CD4-positive, CD25-positive, alpha-beta regulatory T cell (primary cell): ENCODE measurements around the gene MYO5B. TPM values are rescaled to one million over a fixed set of nuclear protein-coding genes. Genes with fewer than 3 reads are reported as not detected.

ENCODE experiments used
- ATAC-seq, 2 donors: fragments of 150-1000 bp; cut with Tn5 transposase; one replicate each; pipeline ENCODE4 v1.10.0; 2021; ENCODE audit warnings: low read depth in 2 of 2, moderate number of reproducible peaks in 2 of 2, moderate library complexity in 1 of 2
- DNase-seq, 3 donors: peaks; one replicate each; pipeline versions ENCODE4 v3.0.0 to v3.0.0-alpha.2; 2012 to 2022; ENCODE audit warnings: mixed read lengths in 1 of 3
- H3K27ac ChIP-seq: one replicate; pipeline ENCODE4 v1.7.0; 2013; ENCODE audit warnings: mild to moderate bottlenecking, low read length; ENCODE audit not compliant: insufficient read depth, poor library complexity, severe bottlenecking
- H3K27me3 ChIP-seq: one replicate; pipeline ENCODE4 v1.7.0; 2013; ENCODE audit warnings: low read length; ENCODE audit not compliant: control insufficient read depth, insufficient read depth
- H3K36me3 ChIP-seq: one replicate; pipeline ENCODE4 v1.7.0; 2013; ENCODE audit warnings: mild to moderate bottlenecking, low read length, moderate library complexity; ENCODE audit not compliant: control insufficient read depth, insufficient read depth
- H3K4me1 ChIP-seq: 2 replicates; pipeline ENCODE4 v1.7.0; 2013; ENCODE audit warnings: mild to moderate bottlenecking, low read length; ENCODE audit not compliant: insufficient read depth, control insufficient read depth, poor library complexity, severe bottlenecking
- H3K4me3 ChIP-seq: one replicate; pipeline ENCODE4 v1.7.0; 2013; ENCODE audit warnings: low read depth, mild to moderate bottlenecking, low read length, moderate library complexity
- H3K9me3 ChIP-seq, 2 experiments: 1 replicate in 1 of 2; 2 replicates in 1 of 2; pipeline ENCODE4 v1.7.0; 2013; ENCODE audit warnings: low read length in 2 of 2, mild to moderate bottlenecking in 1 of 2, moderate library complexity in 1 of 2; ENCODE audit not compliant: control insufficient read depth in 2 of 2
- H3K27ac Mint-ChIP-seq, 3 donors: one replicate each; pipeline ENCODE4 v1.8.0; 2020 to 2022; ENCODE audit warnings: mild to moderate bottlenecking in 3 of 3, mixed read lengths in 3 of 3, moderate library complexity in 2 of 3
- H3K27me3 Mint-ChIP-seq: one replicate; pipeline ENCODE4 v1.8.0; 2022; ENCODE audit warnings: mild to moderate bottlenecking, mixed read lengths
- H3K36me3 Mint-ChIP-seq: one replicate; pipeline ENCODE4 v1.8.0; 2020; ENCODE audit warnings: mixed read lengths
- H3K4me1 Mint-ChIP-seq, 4 donors: one replicate each; pipeline ENCODE4 v1.8.0; 2020 to 2022; ENCODE audit warnings: mixed read lengths in 4 of 4, mild to moderate bottlenecking in 1 of 4
- H3K4me3 Mint-ChIP-seq, 4 donors: one replicate each; pipeline ENCODE4 v1.8.0; 2020 to 2022; ENCODE audit warnings: mild to moderate bottlenecking in 4 of 4, mixed read lengths in 4 of 4, moderate library complexity in 3 of 4
- H3K9me3 Mint-ChIP-seq, 7 donors: one replicate each; pipeline ENCODE4 v1.8.0; 2020 to 2022; ENCODE audit warnings: mixed read lengths in 7 of 7, mild to moderate bottlenecking in 3 of 7, moderate library complexity in 2 of 7
- polyA plus RNA-seq, 4 donors: library from polyadenylated mRNA; unstranded; fragments of 300-500 nt; fragmentation: Illumina TruSeq; gene quantifications; one replicate each; pipeline ENCODE4 v1.2.3, GENCODE V29; 2021
- total RNA-seq: library from RNA; stranded (reverse); gene quantifications from one replicate; pipeline ENCODE4 v1.2.3, GENCODE V29; 2022

MYO5B gene
- total and polyA plus RNA-seq, 5 donors from 2014 or later, result 0.02 to 0.03 TPM; not detected in 3

DNA sequence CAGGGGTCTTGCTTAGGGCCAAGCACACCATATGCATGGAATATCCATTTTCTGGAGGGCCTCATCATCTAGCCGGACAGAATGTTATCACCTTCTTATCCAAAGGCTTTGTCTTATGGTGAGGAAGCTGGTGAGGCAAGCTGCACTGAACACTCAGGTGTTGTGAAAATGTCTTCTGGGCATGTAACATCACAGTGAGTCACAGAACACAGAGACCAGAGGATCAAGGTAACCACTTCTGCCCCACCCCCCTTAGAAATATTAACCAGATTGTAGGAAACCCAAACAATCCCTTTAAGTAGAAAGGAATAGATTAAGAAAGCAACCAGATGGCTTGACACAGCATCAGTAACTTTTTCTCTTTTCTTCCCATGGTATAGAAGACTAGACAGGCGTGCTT, 51.1 kb downstream of the MYO5B start:
- no peaks in the 10 kb centered on the region for H3K9me3 ChIP-seq
- Mint-ChIP-seq H3K36me3 (no peaks in the 10 kb centered on the region), H3K4me1 (no peaks in the 10 kb centered on the region), H3K4me3 (no peak overlapping the region), H3K27me3 (peaks cover 11% of the 10 kb centered on the region), H3K27ac (no peak overlapping the region), H3K9me3 (peaks cover 0 to 4% (median 2%) of the 10 kb centered on the region in 7 donors)
- no peaks in the 10 kb centered on the region for H3K36me3 ChIP-seq
- ATAC-seq (no peak), DNase-seq (no peak)
- H3K4me3 ChIP-seq, result no peak overlapping the region
- H3K27me3 ChIP-seq, result no peaks in the 10 kb centered on the region
- H3K4me1 ChIP-seq, result no peaks in the 10 kb centered on the region
- H3K27ac ChIP-seq, result no peak overlapping the region

- Histone ChIP-seq H3K36me3 (no peaks in the 10 kb centered on the region), H3K4me3 (no peak overlapping the region), H3K27ac (no peak overlapping the region), H3K27me3 (no peaks in the 10 kb centered on the region), H3K9me3 (no peaks in the 10 kb centered on the region), H3K4me1 (no peaks in the 10 kb centered on the region)
- H3K4me3 Mint-ChIP-seq, result no peak overlapping the region
- H3K36me3 Mint-ChIP-seq, result no peaks in the 10 kb centered on the region
- H3K27me3 Mint-ChIP-seq, result peaks cover 11% of the 10 kb centered on the region
- H3K27ac Mint-ChIP-seq, result no peak overlapping the region
- peaks cover 0 to 4% (median 2%) of the 10 kb centered on the region in 7 donors for H3K9me3 Mint-ChIP-seq
- ATAC-seq, result no peak
- H3K4me1 Mint-ChIP-seq, result no peaks in the 10 kb centered on the region
- no peak for DNase-seq
Measured at GRCh38 chr18:50143294-50143693, 51.7 kb downstream of the MYO5B start.

- Mint-ChIP-seq H3K4me1 (no peaks in the 10 kb centered on the region), H3K36me3 (no peaks in the 10 kb centered on the region), H3K27me3 (peaks cover 11% of the 10 kb centered on the region), H3K4me3 (no peak overlapping the region), H3K27ac (no peak overlapping the region), H3K9me3 (peaks cover 0 to 4% (median 1%) of the 10 kb centered on the region in 7 donors)
- Histone ChIP-seq H3K36me3 (no peaks in the 10 kb centered on the region), H3K27me3 (no peaks in the 10 kb centered on the region), H3K9me3 (no peaks in the 10 kb centered on the region), H3K4me3 (no peak overlapping the region), H3K27ac (no peak overlapping the region), H3K4me1 (no peaks in the 10 kb centered on the region)
- no peak for ATAC-seq
- no peak for DNase-seq
Measured at GRCh38 chr18:50142441-50143120, 52.4 kb downstream of the MYO5B start.

DNA sequence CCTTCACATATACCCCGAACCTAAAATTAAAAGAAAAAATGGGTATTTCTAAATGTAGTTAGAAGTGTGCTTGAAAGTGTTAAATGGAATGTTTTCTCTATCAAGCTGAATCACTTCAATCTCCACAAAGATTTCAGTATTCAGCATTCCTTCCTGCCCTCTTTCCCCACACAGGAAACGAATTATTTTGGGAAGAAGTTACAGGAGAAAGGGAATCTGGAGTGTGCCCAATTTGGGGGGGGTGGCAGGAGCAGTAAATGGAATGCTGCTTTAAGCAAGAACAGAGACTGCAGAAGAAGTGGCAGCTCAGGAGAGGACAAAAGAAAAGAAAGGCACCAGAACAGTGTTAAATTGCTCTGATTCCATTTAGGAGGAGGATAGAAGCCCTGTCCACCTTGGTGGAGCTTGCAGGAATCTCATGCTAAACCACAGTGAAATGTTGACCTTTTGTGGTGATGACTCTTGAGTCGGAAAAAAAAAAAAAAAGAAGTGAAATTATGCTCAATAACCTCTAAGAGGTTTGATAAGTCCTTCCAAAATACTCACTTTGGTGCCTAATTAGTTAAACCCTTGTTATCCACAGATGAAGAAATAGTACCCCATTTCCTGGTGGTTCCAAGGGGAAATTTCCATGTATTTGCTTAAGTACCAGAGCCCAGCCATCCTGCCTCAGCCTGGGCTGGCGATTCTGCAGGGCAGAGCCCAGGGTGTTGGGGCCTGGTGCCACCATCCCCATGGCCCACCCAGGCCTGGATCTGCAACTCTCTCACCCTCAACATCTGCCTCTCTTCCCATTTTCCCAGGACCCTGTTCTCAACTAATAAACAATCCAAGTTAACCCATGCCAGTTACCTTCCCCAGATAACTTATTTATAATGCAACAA, 56.5 kb downstream of the MYO5B start:
- peaks cover 0 to 4% (median 0%) of the 10 kb centered on the region in 7 donors for H3K9me3 Mint-ChIP-seq
- Histone ChIP-seq H3K9me3 (no peaks in the 10 kb centered on the region), H3K4me1 (no peaks in the 10 kb centered on the region), H3K27ac (no peak overlapping the region), H3K36me3 (no peaks in the 10 kb centered on the region), H3K4me3 (no peak overlapping the region), H3K27me3 (no peaks in the 10 kb centered on the region)
- ATAC-seq (no peak), DNase-seq (no peak)
- H3K27me3 Mint-ChIP-seq, result peaks cover 11% of the 10 kb centered on the region
- H3K27ac Mint-ChIP-seq, result no peak overlapping the region
- H3K4me1 Mint-ChIP-seq, result no peaks in the 10 kb centered on the region
- H3K36me3 Mint-ChIP-seq, result no peaks in the 10 kb centered on the region
- no peak overlapping the region for H3K4me3 Mint-ChIP-seq

GRCh38 chr18:50135903-50136302, 59.0 kb downstream of the MYO5B start:
- Histone ChIP-seq H3K9me3 (no peaks in the 10 kb centered on the region), H3K27ac (no peak overlapping the region), H3K27me3 (peaks cover 2% of the 10 kb centered on the region), H3K4me1 (no peaks in the 10 kb centered on the region), H3K4me3 (no peak overlapping the region), H3K36me3 (no peaks in the 10 kb centered on the region)
- no peak for DNase-seq
- Mint-ChIP-seq H3K36me3 (no peaks in the 10 kb centered on the region), H3K9me3 (peaks cover 0 to 4% (median 0%) of the 10 kb centered on the region in 7 donors), H3K27me3 (peaks cover 12% of the 10 kb centered on the region), H3K27ac (no peak overlapping the region), H3K4me1 (no peaks in the 10 kb centered on the region), H3K4me3 (no peak overlapping the region)
- ATAC-seq, result no peak

DNA sequence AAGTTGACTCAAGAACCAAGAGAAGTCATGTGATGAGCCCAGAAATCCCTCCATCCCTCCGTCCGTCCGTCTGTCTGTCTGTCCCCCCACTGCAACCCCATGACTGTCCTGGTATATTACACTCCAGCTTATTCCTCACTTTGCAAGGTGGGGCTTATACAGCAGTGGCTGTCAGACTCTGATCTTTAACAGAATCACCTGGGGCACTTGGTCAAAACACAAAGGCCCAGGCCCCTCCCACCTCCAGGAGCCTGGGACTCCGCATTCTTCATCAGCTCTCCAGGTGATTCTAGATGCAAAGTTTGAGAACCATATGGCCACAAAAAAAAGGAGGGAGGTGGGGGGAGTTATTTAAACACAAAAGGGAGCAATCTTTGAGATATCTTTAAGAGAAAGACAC, 61.4 kb downstream of the MYO5B start:
- H3K36me3 ChIP-seq, result no peaks in the 10 kb centered on the region
- Mint-ChIP-seq H3K4me1 (no peaks in the 10 kb centered on the region), H3K9me3 (peaks cover 0 to 4% (median 0%) of the 10 kb centered on the region in 7 donors), H3K36me3 (no peaks in the 10 kb centered on the region), H3K4me3 (no peak overlapping the region), H3K27ac (no peak overlapping the region), H3K27me3 (peaks cover 9% of the 10 kb centered on the region)
- no peaks in the 10 kb centered on the region for H3K9me3 ChIP-seq
- H3K27me3 ChIP-seq, result peaks cover 5% of the 10 kb centered on the region
- no peak for DNase-seq
- ATAC-seq, result no peak
- no peaks in the 10 kb centered on the region for H3K4me1 ChIP-seq
- H3K27ac ChIP-seq, result no peak overlapping the region
- no peak overlapping the region for H3K4me3 ChIP-seq

GRCh38 chr18:50131591-50131990, 63.4 kb downstream of the MYO5B start:
- no peak overlapping the region for H3K27ac Mint-ChIP-seq
- Histone ChIP-seq H3K4me3 (no peak overlapping the region), H3K36me3 (no peaks in the 10 kb centered on the region), H3K9me3 (no peaks in the 10 kb centered on the region), H3K27ac (no peak overlapping the region), H3K4me1 (no peaks in the 10 kb centered on the region), H3K27me3 (peaks cover 7% of the 10 kb centered on the region)
- H3K36me3 Mint-ChIP-seq, result no peaks in the 10 kb centered on the region
- no peaks in the 10 kb centered on the region for H3K4me1 Mint-ChIP-seq
- no peaks in the 10 kb centered on the region for H3K9me3 Mint-ChIP-seq
- H3K27me3 Mint-ChIP-seq, result peaks cover 15% of the 10 kb centered on the region
- no peak for ATAC-seq
- H3K4me3 Mint-ChIP-seq, result no peak overlapping the region
- DNase-seq, result no peak
